ENCODE data around the gene PRRC2B. TPM values are rescaled to one million over a fixed set of nuclear protein-coding genes. Genes with fewer than 3 reads are reported as not detected.

Gene PRRC2B
- total and polyA plus RNA-seq, 11 donors, result 59.9 to 193 (median 118) TPM

DNA sequence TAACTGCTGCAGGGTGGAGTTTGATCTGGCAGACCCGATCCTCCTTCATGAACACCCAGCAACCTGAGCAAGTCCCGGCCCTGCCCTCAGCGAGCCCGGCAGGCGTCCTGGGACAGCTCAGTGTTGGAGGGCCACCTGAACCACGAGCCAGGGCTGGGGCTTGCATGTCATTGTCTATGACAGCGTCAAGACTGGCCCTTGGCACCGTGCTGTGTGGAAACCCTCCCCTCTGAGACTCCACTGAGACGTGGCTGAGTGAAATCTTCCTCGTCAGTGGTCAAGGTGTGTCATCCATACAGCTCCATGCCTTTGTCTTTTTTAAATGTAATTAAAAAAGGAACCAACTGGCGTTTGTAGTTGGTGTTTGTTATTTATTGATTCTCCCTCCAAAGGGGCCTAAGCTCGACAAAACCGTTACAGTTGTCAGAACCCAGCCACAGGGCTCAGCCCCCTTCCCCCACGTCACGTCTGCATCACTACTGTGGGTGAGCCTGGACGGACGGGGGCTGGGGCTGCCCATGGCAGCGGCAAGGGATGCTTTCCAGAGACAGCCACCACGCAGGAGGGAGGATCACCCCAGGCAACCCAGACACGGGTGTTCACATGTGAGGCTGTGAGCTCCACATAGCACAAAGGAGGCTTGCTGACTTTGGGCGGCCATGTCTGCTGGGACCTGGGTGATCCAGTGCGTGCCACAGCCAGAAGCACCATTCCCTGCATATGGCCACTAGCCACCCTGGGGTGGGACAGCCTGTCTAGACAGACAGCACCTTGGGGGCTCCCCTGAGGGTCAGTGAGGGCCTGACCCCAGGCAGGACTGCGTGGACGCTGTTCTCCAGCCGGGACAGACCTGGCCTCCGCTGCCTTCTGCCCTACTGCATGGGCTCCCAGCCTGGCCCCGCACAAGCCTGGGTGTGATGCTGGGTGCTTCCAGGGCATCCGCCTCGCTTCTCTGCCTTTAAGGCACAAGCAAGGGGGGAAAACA lies 129.9 kb downstream of the PRRC2B start:
- peaks cover 0 to 100% (median 95%) of the 10 kb centered on the region in 9 donors for H3K36me3 ChIP-seq
- H3K4me1 ChIP-seq, result peaks cover 0 to 5% (median 0%) of the 10 kb centered on the region in 12 donors
- H3K27me3 ChIP-seq, result no peaks in the 10 kb centered on the region
- DNase-seq, result no peak
- TF ChIP-seq, protein P1, sequence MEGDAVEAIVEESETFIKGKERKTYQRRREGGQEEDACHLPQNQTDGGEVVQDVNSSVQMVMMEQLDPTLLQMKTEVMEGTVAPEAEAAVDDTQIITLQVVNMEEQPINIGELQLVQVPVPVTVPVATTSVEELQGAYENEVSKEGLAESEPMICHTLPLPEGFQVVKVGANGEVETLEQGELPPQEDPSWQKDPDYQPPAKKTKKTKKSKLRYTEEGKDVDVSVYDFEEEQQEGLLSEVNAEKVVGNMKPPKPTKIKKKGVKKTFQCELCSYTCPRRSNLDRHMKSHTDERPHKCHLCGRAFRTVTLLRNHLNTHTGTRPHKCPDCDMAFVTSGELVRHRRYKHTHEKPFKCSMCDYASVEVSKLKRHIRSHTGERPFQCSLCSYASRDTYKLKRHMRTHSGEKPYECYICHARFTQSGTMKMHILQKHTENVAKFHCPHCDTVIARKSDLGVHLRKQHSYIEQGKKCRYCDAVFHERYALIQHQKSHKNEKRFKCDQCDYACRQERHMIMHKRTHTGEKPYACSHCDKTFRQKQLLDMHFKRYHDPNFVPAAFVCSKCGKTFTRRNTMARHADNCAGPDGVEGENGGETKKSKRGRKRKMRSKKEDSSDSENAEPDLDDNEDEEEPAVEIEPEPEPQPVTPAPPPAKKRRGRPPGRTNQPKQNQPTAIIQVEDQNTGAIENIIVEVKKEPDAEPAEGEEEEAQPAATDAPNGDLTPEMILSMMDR (IDR thresholded peaks at IDR 0.05), result no peak
- TF ChIP-seq POLR2A (IDR thresholded peaks at IDR 0.05), result no peak
- peak in 3 of 4 donors; percentile 3 to 5 (median 4) for ATAC-seq
- intact Hi-C loops (cut with DNase I), result loop anchor here in 2 of 10 donors (10.0 kb wide), 1 partner anchor 221 kb away; the partner anchor contains the start of gene RAPGEF1 (in 2 of the 2)
- no peaks in the 10 kb centered on the region for H3K9me3 ChIP-seq
- no peak overlapping the region for H3K27ac ChIP-seq
- 83 to 84% (median 84%) methylated on average over 22 to 29 of the region's 29 CpGs for whole genome bisulfite sequencing, 4 donors
- H3K4me3 ChIP-seq, result no peak overlapping the region

- ATAC-seq (no peak), DNase-seq (no peak)
- H3K9me3 ChIP-seq, result no peaks in the 10 kb centered on the region
- H3K27me3 ChIP-seq, result no peaks in the 10 kb centered on the region
- intact Hi-C loops (cut with DNase I), result loop anchor here in 2 of 10 donors (10.0 kb wide), 1 partner anchor 220 kb away; the partner anchor contains the start of gene RAPGEF1 (in 2 of the 2)
- TF ChIP-seq, protein P1 (IDR thresholded peaks at IDR 0.05), result no peak
- no peak for TF ChIP-seq POLR2A (IDR thresholded peaks at IDR 0.05)
- no peak overlapping the region for H3K4me3 ChIP-seq
- 84 to 93% (median 88%) methylated on average over 18 to 23 of the region's 23 CpGs for WGBS, 4 donors
- H3K27ac ChIP-seq, result no peak overlapping the region
- H3K36me3 ChIP-seq, result peaks cover 3 to 100% (median 95%) of the 10 kb centered on the region in 9 donors
- peaks cover 0 to 4% (median 1%) of the 10 kb centered on the region in 12 donors for H3K4me1 ChIP-seq
These were observed 130.9 kb downstream of the PRRC2B start for GRCh38 chr9:131524665-131525315.

DNA sequence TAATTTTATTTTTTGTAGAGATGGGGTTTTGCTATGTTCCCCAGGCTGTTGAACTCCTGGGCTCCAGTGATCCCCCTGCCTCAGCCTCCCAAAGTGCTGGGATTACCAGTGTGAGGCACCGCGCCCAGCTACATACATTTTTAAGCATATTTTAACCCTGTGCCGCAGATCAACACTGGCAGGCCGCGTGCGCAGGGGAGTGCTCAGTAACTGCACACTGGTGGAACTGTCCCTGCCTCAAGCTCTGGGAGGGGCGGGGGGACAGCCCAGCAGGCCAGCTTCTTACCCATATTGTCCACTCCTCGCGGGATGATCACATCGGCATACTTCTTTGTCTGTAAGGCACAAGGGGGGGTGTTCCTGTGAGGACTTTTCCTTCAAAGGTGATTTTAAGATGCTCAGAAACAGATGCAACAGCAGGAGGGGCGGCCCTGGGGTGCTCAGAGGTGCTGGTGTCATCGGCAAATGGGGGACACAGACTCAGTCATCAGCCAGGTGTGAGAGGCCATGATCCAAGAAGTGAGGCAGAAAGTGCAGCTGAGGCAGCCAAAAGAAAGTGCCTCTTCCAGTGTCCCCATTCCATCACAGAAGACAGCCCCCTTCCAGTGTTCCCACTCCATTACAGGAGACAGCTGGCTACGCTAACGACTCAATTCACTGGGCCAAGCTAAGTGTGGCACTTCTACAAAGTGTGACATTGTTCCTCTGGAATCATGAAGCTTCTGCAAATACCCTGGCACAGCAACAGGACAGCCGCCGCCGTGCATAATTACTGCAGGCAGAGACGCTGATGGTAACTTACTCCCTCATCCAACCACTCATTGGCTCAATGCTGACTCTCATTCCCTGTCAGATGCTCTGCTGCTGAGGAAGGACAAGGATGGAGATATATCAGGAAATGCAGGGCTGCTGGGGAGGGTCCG lies 132.0 kb downstream of the PRRC2B start:
- 85 to 93% (median 89%) methylated on average over 15 to 19 of the region's 19 CpGs for WGBS, 4 donors
- ATAC-seq, result no peak
- no peak overlapping the region for H3K4me3 ChIP-seq
- intact Hi-C loops (cut with DNase I), result loop anchor here in 2 of 10 donors (10.0 kb wide), 1 partner anchor 219 kb away; the partner anchor contains the start of gene RAPGEF1 (in 2 of the 2)
- no peak for TF ChIP-seq POLR2A (IDR thresholded peaks at IDR 0.05)
- TF ChIP-seq, protein P1 (IDR thresholded peaks at IDR 0.05), result no peak
- DNase-seq, result no peak
- no peaks in the 10 kb centered on the region for H3K27me3 ChIP-seq
- no peaks in the 10 kb centered on the region for H3K9me3 ChIP-seq
- H3K4me1 ChIP-seq, result peaks cover 3 to 13% (median 8%) of the 10 kb centered on the region in 12 donors
- H3K27ac ChIP-seq, result no peak overlapping the region
- peaks cover 3 to 92% (median 85%) of the 10 kb centered on the region in 9 donors for H3K36me3 ChIP-seq
